HepG2 (cell line): ENCODE data around the gene NTPCR.

Source experiments
- CTCF ChIP-seq: sonication (generic); formaldehyde crosslinking; IDR thresholded peaks from 2 replicates; pipeline ENCODE4 v1.5.0; 2020; ENCODE audit warnings: mild to moderate bottlenecking, missing genetic modification reagents, moderate library complexity
- IRF2 ChIP-seq: IDR thresholded peaks from 2 replicates; pipeline ENCODE4 v1.6.1; 2018; ENCODE audit warnings: missing genetic modification reagents, missing compliant biosample characterization
- NFYB ChIP-seq: sonication (generic); formaldehyde crosslinking; IDR thresholded peaks from 2 replicates; pipeline ENCODE4 v1.4.0; 2020; ENCODE audit warnings: missing genetic modification reagents
- POLR2AphosphoS5 ChIP-seq: IDR thresholded peaks from 2 replicates; pipeline ENCODE4 v1.6.1; 2012; ENCODE audit warnings: low read depth, low read length
- TCF7L2 ChIP-seq: IDR thresholded peaks from 2 replicates; pipeline ENCODE4 v1.6.1; 2011; ENCODE audit warnings: mild to moderate bottlenecking, low read depth, low read length, moderate library complexity
- ZNF263 ChIP-seq: sonication (generic); formaldehyde crosslinking; IDR thresholded peaks from 2 replicates; pipeline ENCODE4 v1.4.0; 2020; ENCODE audit warnings: missing genetic modification reagents
- ZNF556 ChIP-seq: sonication (generic); formaldehyde crosslinking; IDR thresholded peaks from 2 replicates; pipeline ENCODE4 v1.4.0; 2020; ENCODE audit warnings: mild to moderate bottlenecking, missing genetic modification reagents, borderline replicate concordance
- ZNF770 ChIP-seq: sonication (generic); formaldehyde crosslinking; IDR thresholded peaks from 2 replicates; pipeline ENCODE4 v1.5.0; 2020; ENCODE audit warnings: mild to moderate bottlenecking, missing genetic modification reagents
- TF ChIP-seq, protein P1 (sequence below): sonication (generic); formaldehyde crosslinking; IDR thresholded peaks from 2 replicates; pipeline ENCODE4 v1.5.0; 2020; ENCODE audit warnings: mild to moderate bottlenecking, low read depth, missing genetic modification reagents, borderline replicate concordance
- TF ChIP-seq, protein P2 (sequence below): sonication (generic); formaldehyde crosslinking; IDR thresholded peaks from 2 replicates; pipeline ENCODE4 v1.4.0; 2020; ENCODE audit warnings: missing genetic modification reagents

DNA sequence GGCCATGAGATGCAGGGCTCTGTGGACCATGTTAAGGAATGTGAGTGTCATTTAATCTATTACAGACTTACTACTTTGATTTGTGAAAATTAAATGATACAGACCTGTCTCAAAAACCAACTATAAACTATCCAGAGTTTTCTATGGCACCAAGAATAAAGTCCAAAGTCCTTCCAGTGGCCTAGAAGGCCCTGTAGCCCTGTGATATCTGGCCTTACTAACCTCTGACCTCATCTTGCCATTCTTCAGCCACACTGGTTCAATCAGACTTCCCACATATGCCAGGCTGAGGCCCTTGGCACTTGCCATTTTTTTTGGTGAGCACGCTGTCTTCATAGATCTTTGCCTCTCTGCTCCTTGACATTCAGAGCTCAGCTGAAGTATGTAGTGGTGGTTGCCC is 7.7 kb downstream of the NTPCR start:
- TF ChIP-seq, protein P1, sequence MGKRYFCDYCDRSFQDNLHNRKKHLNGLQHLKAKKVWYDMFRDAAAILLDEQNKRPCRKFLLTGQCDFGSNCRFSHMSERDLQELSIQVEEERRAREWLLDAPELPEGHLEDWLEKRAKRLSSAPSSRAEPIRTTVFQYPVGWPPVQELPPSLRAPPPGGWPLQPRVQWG, result no peak
- no peak for TF ChIP-seq CTCF (CRISPR knock-in tag)
- TF ChIP-seq TCF7L2, result no peak
- TF ChIP-seq POLR2AphosphoS5, result no peak
- no peak for TF ChIP-seq IRF2 (CRISPR knock-in tag)
- TF ChIP-seq ZNF770 (CRISPR knock-in tag), result no peak
- TF ChIP-seq ZNF556, result no peak
- TF ChIP-seq, protein P2, sequence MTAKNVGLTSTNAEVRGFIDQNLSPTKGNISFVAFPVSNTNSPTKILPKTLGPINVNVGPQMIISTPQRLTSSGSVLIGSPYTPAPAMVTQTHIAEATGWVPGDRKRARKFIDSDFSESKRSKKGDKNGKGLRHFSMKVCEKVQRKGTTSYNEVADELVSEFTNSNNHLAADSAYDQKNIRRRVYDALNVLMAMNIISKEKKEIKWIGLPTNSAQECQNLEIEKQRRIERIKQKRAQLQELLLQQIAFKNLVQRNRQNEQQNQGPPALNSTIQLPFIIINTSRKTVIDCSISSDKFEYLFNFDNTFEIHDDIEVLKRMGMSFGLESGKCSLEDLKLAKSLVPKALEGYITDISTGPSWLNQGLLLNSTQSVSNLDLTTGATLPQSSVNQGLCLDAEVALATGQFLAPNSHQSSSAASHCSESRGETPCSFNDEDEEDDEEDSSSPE (CRISPR knock-in tag), result no peak
- no peak for TF ChIP-seq NFYB (CRISPR knock-in tag)
- TF ChIP-seq ZNF263 (CRISPR knock-in tag), result no peak
